GM12878 (cell line): ENCODE data around the gene C16orf74.

Source experiments
- GABPA ChIP-seq: IDR thresholded peaks from 2 replicates; pipeline ENCODE4 v1.6.1; 2014; ENCODE audit warnings: antibody characterized with exemption, low read depth, mild to moderate bottlenecking, inconsistent platforms
- JUNB ChIP-seq: IDR thresholded peaks from 2 replicates; pipeline ENCODE4 v1.6.1; 2016; ENCODE audit warnings: antibody characterized with exemption, mild to moderate bottlenecking
- MEF2A ChIP-seq: IDR thresholded peaks from 2 replicates; pipeline ENCODE4 v1.6.1; 2011; ENCODE audit warnings: low read depth, mild to moderate bottlenecking, low read length, moderate library complexity; ENCODE audit not compliant: insufficient read depth
- POLR2A ChIP-seq: IDR thresholded peaks from 2 replicates; pipeline ENCODE4 v1.6.1; 2011; ENCODE audit warnings: low read depth, mild to moderate bottlenecking, low read length
- POLR2AphosphoS2 ChIP-seq: IDR thresholded peaks from 2 replicates; pipeline ENCODE4 v1.6.1; 2011; ENCODE audit warnings: low read depth, mild to moderate bottlenecking, low read length, improper control_type of control experiment, moderate library complexity
- RELA ChIP-seq: fragments of 450-650 bp; IDR thresholded peaks from 2 replicates; pipeline ENCODE4 v1.8.0; 2014; ENCODE audit warnings: borderline replicate concordance; ENCODE audit not compliant: partially characterized antibody
- SMAD1 ChIP-seq: fragments of 450-650 bp; IDR thresholded peaks from 2 replicates; pipeline ENCODE4 v1.6.1; 2018; ENCODE audit warnings: mild to moderate bottlenecking, low read depth; ENCODE audit not compliant: partially characterized antibody
- TAF1 ChIP-seq: IDR thresholded peaks from 2 replicates; pipeline ENCODE4 v1.6.1; 2011; ENCODE audit warnings: mild to moderate bottlenecking, low read depth, low read length, borderline replicate concordance
- ZNF217 ChIP-seq: fragments of 450-650 bp; IDR thresholded peaks from 2 replicates; pipeline ENCODE4 v1.6.1; 2017; ENCODE audit warnings: antibody characterized with exemption, mild to moderate bottlenecking
- ZNF274 ChIP-seq: IDR thresholded peaks from one replicate; pipeline ENCODE4 v1.8.0; 2011; ENCODE audit not compliant: insufficient read length, insufficient read depth

DNA sequence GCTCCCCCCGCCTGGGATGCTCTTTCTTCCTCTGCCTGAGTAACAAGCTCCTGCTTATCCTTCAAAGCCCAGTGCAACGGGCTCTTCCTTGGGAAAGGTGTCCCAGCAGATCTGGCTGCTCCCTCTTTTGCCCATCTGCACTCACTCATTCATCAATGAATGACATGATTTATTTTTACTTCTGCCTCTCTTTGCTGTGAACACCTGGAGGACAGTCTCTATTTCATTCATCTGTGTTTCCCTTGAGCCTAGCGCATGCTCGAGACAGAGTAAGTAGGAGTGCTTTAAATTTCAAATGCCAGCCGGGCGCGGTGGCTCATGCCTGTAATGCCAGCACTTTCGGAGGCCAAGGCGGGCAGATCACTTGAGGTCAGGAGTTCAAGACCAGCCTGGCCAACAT lies 40.2 kb downstream of the C16orf74 start:
- no peak for TF ChIP-seq ZNF274
- TF ChIP-seq TAF1, result no peak
- no peak for TF ChIP-seq GABPA
- TF ChIP-seq POLR2A, result no peak
- no peak for TF ChIP-seq RELA
- TF ChIP-seq SMAD1, result no peak
- TF ChIP-seq POLR2AphosphoS2, result no peak
- TF ChIP-seq JUNB, result no peak
- no peak for TF ChIP-seq MEF2A
- no peak for TF ChIP-seq ZNF217
